ENCODE measurements around the gene RGPD3.
"Not testable (repeated sequence)": the region's sequence is repeated elsewhere in the genome, so short reads cannot be mapped to it uniquely, and the experiment has no call there.

The RGPD3 gene

GRCh38 chr2:106479563-106479962 lies 11.3 kb upstream of the RGPD3 start:
- not testable (repeated sequence) for DNase-seq

- DNase-seq = not testable (repeated sequence)
These were observed 9.4 kb upstream of the RGPD3 start for GRCh38 chr2:106477647-106478046.

- not testable (repeated sequence) for DNase-seq
These were observed 2.4 kb upstream of the RGPD3 start for GRCh38 chr2:106470658-106471057.

GRCh38 chr2:106467516-106467915 lies 697 bp downstream of the RGPD3 start:
- DNase-seq = not testable (repeated sequence)

- DNase-seq = not testable (repeated sequence)
These were observed 6.3 kb downstream of the RGPD3 start for GRCh38 chr2:106461882-106462281.

GRCh38 chr2:106390680-106391079 lies 77.5 kb downstream of the RGPD3 start:
- DNase-seq = not testable (repeated sequence)

- not testable (repeated sequence) for DNase-seq
These were observed 79.3 kb downstream of the RGPD3 start for GRCh38 chr2:106388814-106389410.

- not testable (repeated sequence) for DNase-seq
These were observed 83.7 kb downstream of the RGPD3 start for GRCh38 chr2:106384548-106384947.

- not testable (repeated sequence) for DNase-seq
These were observed 86.3 kb downstream of the RGPD3 start for GRCh38 chr2:106381867-106382266.

GRCh38 chr2:106379567-106379966 lies 88.6 kb downstream of the RGPD3 start:
- not testable (repeated sequence) for DNase-seq

GRCh38 chr2:106369182-106369581 lies 99.0 kb downstream of the RGPD3 start:
- not testable (repeated sequence) for DNase-seq

- no peak for DNase-seq
These were observed 101.9 kb downstream of the RGPD3 start for GRCh38 chr2:106366204-106366885.

GRCh38 chr2:106363791-106364190 lies 104.4 kb downstream of the RGPD3 start:
- no peak for DNase-seq

GRCh38 chr2:106362789-106363188 lies 105.4 kb downstream of the RGPD3 start:
- no peak for DNase-seq

GRCh38 chr2:106359512-106359911 lies 108.7 kb downstream of the RGPD3 start:
- DNase-seq = no peak

GRCh38 chr2:106358521-106358920 lies 109.7 kb downstream of the RGPD3 start:
- DNase-seq = no peak

- DNase-seq = no peak
These were observed 110.1 kb downstream of the RGPD3 start for GRCh38 chr2:106358081-106358480.

GRCh38 chr2:106356291-106356690 lies 111.9 kb downstream of the RGPD3 start:
- DNase-seq = no peak

- no peak for DNase-seq
These were observed 114.5 kb downstream of the RGPD3 start for GRCh38 chr2:106353676-106354075.

GRCh38 chr2:106350980-106351379 lies 117.2 kb downstream of the RGPD3 start:
- no peak for DNase-seq

- no peak for DNase-seq
These were observed 123.9 kb downstream of the RGPD3 start for GRCh38 chr2:106344302-106344701.

GRCh38 chr2:106343274-106343673 lies 124.9 kb downstream of the RGPD3 start:
- no peak for DNase-seq

- DNase-seq = peak; percentile 5
These were observed 125.4 kb downstream of the RGPD3 start for GRCh38 chr2:106342831-106343251.

- DNase-seq = no peak
These were observed 126.5 kb downstream of the RGPD3 start for GRCh38 chr2:106341666-106342065.

All from NCI-H1092 treated with DMSO at 0.1 percent for 48 hours (cell line).